Activated B cell treated with CpG ODN at 0.5 μM for 24 hours (primary cell): ENCODE results near the gene CUEDC1. TPM values are rescaled to one million over a fixed set of nuclear protein-coding genes. Genes with fewer than 3 reads are reported as not detected.

Experiments used
- ATAC-seq: fragments of 200-7000 bp; cut with Tn5 transposase; one replicate; pipeline ENCODE4 v1.10.0; 2021; ENCODE audit warnings: low read depth, mild to moderate bottlenecking, moderate library complexity
- CTCF ChIA-PET: fragments of 350-600 bp; sonication (Branson Sonifier 250); formaldehyde crosslinking; loops from one replicate; lab custom pipeline; 2021; ENCODE audit warnings: antibody characterized with exemption; lab: Charles Lee
- POLR2A ChIA-PET: fragments of 350-600 bp; sonication (Branson Sonifier 250); formaldehyde crosslinking; loops from one replicate; lab custom pipeline; 2021; ENCODE audit warnings: antibody characterized with exemption; lab: Charles Lee
- DNase-seq: peaks from one replicate; pipeline ENCODE4 v3.0.0; 2022
- H3K27ac Mint-ChIP-seq: one replicate; pipeline ENCODE4 v1.8.0; 2020; ENCODE audit warnings: mixed read lengths
- H3K27me3 Mint-ChIP-seq: one replicate; pipeline ENCODE4 v1.8.0; 2021; ENCODE audit warnings: mixed read lengths
- H3K36me3 Mint-ChIP-seq: one replicate; pipeline ENCODE4 v1.8.0; 2021; ENCODE audit warnings: low read depth, mixed read lengths
- H3K4me1 Mint-ChIP-seq: one replicate; pipeline ENCODE4 v1.8.0; 2021; ENCODE audit warnings: mixed read lengths
- H3K4me3 Mint-ChIP-seq: one replicate; pipeline ENCODE4 v1.8.0; 2020; ENCODE audit warnings: mild to moderate bottlenecking, mixed read lengths
- H3K9me3 Mint-ChIP-seq: one replicate; pipeline ENCODE4 v1.8.0; 2020; ENCODE audit warnings: mixed read lengths
- intact Hi-C: fragments of 100-400 bp; cut with micrococcal nuclease; formaldehyde crosslinking; loops from one replicate; pipeline ENCODE4 v1.15.1; 2024
- total RNA-seq: library from RNA; stranded (reverse); gene quantifications from 2 replicates; pipeline ENCODE4 v1.2.3, GENCODE V29; 2022
- TF ChIP-seq, protein P1 (sequence below): fragments of 200-600 bp; IDR thresholded peaks from one replicate; pipeline ENCODE4 v1.8.0; 2022; ENCODE audit warnings: antibody characterized with exemption, mild to moderate bottlenecking

Gene CUEDC1
- total RNA-seq, 1 donor from 2014 or later = not detected

- POLR2A ChIA-PET = no interaction called here
- Mint-ChIP-seq H3K27me3 (peaks cover 17% of the 10 kb centered on the region), H3K9me3 (no peaks in the 10 kb centered on the region), H3K27ac (no peak overlapping the region), H3K4me1 (no peaks in the 10 kb centered on the region), H3K4me3 (no peak overlapping the region), H3K36me3 (no peaks in the 10 kb centered on the region)
- DNase-seq (no peak), ATAC-seq (no peak)
- intact Hi-C loops = no loop called here
- TF ChIP-seq, protein P1, sequence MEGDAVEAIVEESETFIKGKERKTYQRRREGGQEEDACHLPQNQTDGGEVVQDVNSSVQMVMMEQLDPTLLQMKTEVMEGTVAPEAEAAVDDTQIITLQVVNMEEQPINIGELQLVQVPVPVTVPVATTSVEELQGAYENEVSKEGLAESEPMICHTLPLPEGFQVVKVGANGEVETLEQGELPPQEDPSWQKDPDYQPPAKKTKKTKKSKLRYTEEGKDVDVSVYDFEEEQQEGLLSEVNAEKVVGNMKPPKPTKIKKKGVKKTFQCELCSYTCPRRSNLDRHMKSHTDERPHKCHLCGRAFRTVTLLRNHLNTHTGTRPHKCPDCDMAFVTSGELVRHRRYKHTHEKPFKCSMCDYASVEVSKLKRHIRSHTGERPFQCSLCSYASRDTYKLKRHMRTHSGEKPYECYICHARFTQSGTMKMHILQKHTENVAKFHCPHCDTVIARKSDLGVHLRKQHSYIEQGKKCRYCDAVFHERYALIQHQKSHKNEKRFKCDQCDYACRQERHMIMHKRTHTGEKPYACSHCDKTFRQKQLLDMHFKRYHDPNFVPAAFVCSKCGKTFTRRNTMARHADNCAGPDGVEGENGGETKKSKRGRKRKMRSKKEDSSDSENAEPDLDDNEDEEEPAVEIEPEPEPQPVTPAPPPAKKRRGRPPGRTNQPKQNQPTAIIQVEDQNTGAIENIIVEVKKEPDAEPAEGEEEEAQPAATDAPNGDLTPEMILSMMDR = no peak
- CTCF ChIA-PET = no interaction called here
Measured at GRCh38 chr17:57885148-57885915, 69.9 kb downstream of the CUEDC1 start.

- ATAC-seq (no peak), DNase-seq (no peak)
- no peak overlapping the region for H3K4me3 Mint-ChIP-seq
- intact Hi-C loops = no loop called here
- no peaks in the 10 kb centered on the region for H3K4me1 Mint-ChIP-seq
- no peaks in the 10 kb centered on the region for H3K9me3 Mint-ChIP-seq
- POLR2A ChIA-PET = no interaction called here
- no peak overlapping the region for H3K27ac Mint-ChIP-seq
- no peaks in the 10 kb centered on the region for H3K36me3 Mint-ChIP-seq
- CTCF ChIA-PET = no interaction called here
- TF ChIP-seq, protein P1 = no peak
- peaks cover 38% of the 10 kb centered on the region for H3K27me3 Mint-ChIP-seq
Measured at GRCh38 chr17:57881783-57882351, 73.3 kb downstream of the CUEDC1 start.

GRCh38 chr17:57881143-57881542, 74.1 kb downstream of the CUEDC1 start:
- no peak for ATAC-seq
- no peaks in the 10 kb centered on the region for H3K4me1 Mint-ChIP-seq
- POLR2A ChIA-PET = no interaction called here
- DNase-seq = no peak
- TF ChIP-seq, protein P1 = no peak
- H3K36me3 Mint-ChIP-seq = no peaks in the 10 kb centered on the region
- CTCF ChIA-PET = no interaction called here
- no peak overlapping the region for H3K27ac Mint-ChIP-seq
- intact Hi-C loops = no loop called here
- H3K27me3 Mint-ChIP-seq = peaks cover 44% of the 10 kb centered on the region
- H3K9me3 Mint-ChIP-seq = no peaks in the 10 kb centered on the region
- H3K4me3 Mint-ChIP-seq = no peak overlapping the region

DNA sequence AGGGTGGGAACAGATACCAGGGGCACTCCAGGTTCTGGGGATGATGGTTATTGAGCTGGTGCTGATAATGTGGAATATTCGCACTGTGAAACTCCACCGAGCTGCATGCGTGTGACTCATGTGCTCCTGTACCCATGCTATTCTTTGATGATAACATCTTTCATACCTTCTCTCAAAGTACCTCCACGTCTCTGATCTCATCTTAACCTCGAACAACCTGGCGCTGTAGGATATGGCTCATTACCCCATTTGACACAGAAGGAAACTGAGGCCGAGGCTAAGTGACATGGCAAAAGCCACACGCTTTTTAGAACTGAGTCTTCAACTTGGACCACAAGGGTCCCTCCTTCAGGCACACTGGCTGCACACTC, 75.1 kb downstream of the CUEDC1 start:
- no peak overlapping the region for H3K4me3 Mint-ChIP-seq
- no peaks in the 10 kb centered on the region for H3K9me3 Mint-ChIP-seq
- DNase-seq = no peak
- ChIA-PET POLR2A (no interaction called here), CTCF (no interaction called here)
- no peak for ATAC-seq
- no peak overlapping the region for H3K27ac Mint-ChIP-seq
- H3K36me3 Mint-ChIP-seq = no peaks in the 10 kb centered on the region
- TF ChIP-seq, protein P1 = no peak
- H3K27me3 Mint-ChIP-seq = peaks cover 48% of the 10 kb centered on the region
- intact Hi-C loops = no loop called here
- peaks cover under 1% of the 10 kb centered on the region for H3K4me1 Mint-ChIP-seq

DNA sequence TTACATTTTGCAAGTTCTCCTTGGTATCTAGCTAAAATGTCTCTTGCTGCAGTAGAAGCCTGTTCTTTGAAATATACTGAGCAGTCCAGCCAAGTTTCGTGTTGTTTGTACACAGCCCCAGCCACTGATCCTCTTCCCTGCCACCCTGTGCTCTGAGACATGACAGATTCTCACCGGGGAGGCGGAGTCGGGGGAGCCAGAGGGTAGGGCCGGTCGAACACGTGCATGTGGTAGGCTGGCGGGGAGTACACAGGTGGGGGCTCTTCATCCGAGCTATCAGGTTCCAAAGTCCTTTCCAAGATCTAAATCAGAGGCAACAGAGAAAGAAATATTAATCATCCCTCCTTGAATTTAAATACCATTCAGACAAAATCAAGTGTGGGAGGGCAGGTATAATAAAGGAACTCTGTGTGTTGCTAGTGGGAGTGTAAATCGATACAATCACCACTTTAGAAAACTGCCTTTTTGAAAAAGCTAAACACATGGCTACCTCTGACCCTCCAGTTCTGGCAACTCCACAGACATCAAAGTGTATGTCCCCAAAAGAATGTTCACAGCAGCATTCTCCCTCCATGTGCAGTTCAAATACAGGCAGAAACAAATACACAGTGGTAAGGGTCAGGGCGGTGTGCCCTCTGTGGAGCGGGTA, 75.7 kb downstream of the CUEDC1 start:
- DNase-seq = no peak
- CTCF ChIA-PET = no interaction called here
- ATAC-seq = no peak
- H3K4me3 Mint-ChIP-seq = no peak overlapping the region
- TF ChIP-seq, protein P1 = no peak
- peaks cover 47% of the 10 kb centered on the region for H3K27me3 Mint-ChIP-seq
- H3K36me3 Mint-ChIP-seq = no peaks in the 10 kb centered on the region
- intact Hi-C loops = no loop called here
- no peaks in the 10 kb centered on the region for H3K9me3 Mint-ChIP-seq
- no peak overlapping the region for H3K27ac Mint-ChIP-seq
- peaks cover 6% of the 10 kb centered on the region for H3K4me1 Mint-ChIP-seq
- POLR2A ChIA-PET = no interaction called here
